Spleen (tissue), 3 donors: ENCODE data around the gene KIAA0319L.

ENCODE experiments used
- POLR2A ChIP-seq, 3 donors: fragments of 450-650 bp; IDR thresholded peaks; one replicate each; pipeline ENCODE4 v1.5.1; 2017; ENCODE audit warnings: antibody characterized with exemption in 3 of 3, mild to moderate bottlenecking in 1 of 3
- POLR2AphosphoS5 ChIP-seq, 3 donors: sonication (generic); formaldehyde crosslinking; IDR thresholded peaks; one replicate each; pipeline ENCODE4 v1.5.1; 2017; ENCODE audit warnings: antibody characterized with exemption in 3 of 3

DNA sequence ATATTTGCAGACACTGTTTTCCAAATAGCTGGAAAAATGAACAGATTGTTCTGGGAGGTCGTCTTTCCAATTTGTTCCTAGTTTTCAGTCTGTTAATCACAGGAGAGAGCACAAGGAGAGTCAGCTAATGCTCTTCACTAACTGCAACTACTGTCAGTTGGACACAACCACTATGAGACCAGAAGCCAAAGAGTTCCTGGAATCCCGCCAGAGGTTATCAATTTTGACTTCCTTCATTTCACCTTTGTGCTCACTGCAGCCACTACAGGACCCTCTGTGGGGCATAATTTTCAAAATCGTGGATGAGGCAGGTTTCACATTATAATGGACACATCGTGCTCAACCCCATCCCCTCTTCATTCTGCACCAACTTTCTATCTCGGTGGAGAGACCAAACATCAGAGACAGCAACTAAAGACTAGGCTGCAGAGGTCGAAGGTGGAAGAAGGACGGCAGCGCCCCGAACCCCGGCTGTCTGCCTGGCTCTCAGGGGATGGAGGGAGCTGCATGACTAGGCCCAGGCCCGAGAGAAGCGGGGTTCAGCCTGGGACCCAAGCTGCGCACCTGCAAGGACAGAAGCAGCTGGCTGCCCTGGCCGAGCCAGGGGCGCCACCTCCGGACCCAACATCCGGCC lies 602 bp downstream of the KIAA0319L start:
- no peak for TF ChIP-seq POLR2A (IDR thresholded peaks at IDR 0.05)
- TF ChIP-seq POLR2AphosphoS5 (IDR thresholded peaks at IDR 0.05), result no peak
